Activated T-cell treated with anti-CD3 and anti-CD28 coated beads for 4 hours (primary cell): ENCODE data around the gene GPR152.
"Not testable (repeated sequence)": the region's sequence is repeated elsewhere in the genome, so short reads cannot be mapped to it uniquely, and the experiment has no call there.

ENCODE experiments used
- DNase-seq: peaks from one replicate; pipeline ENCODE4 v3.0.0-alpha.2; 2020

Gene GPR152

GRCh38 chr11:67486481-67487195, 34.1 kb upstream of the GPR152 start:
- DNase-seq, result no peak

- DNase-seq, result not testable (repeated sequence)
Observed at GRCh38 chr11:67485873-67486361, 33.4 kb upstream of the GPR152 start.

GRCh38 chr11:67484847-67485311, 32.4 kb upstream of the GPR152 start:
- no peak for DNase-seq

- no peak for DNase-seq
Observed at GRCh38 chr11:67483831-67484665, 31.5 kb upstream of the GPR152 start.

GRCh38 chr11:67482827-67483798, 30.6 kb upstream of the GPR152 start, which contains the start of gene AIP:
Gene AIP, plus strand, starts transcription at chr11:67483026. Its CDS starts 133 bp downstream, at chr11:67483159.
- peak; percentile 94 for DNase-seq

- no peak for DNase-seq
Observed at GRCh38 chr11:67482275-67482826, 29.8 kb upstream of the GPR152 start.

- DNase-seq, result not testable (repeated sequence)
Observed at GRCh38 chr11:67477344-67478050, 25.0 kb upstream of the GPR152 start.

GRCh38 chr11:67476692-67477091, 24.2 kb upstream of the GPR152 start:
- not testable (repeated sequence) for DNase-seq

- no peak for DNase-seq
Observed at GRCh38 chr11:67472882-67473281, 20.4 kb upstream of the GPR152 start.

GRCh38 chr11:67470337-67471002, 17.9 kb upstream of the GPR152 start:
- no peak for DNase-seq

- no peak for DNase-seq
Observed at GRCh38 chr11:67469508-67469811, 16.9 kb upstream of the GPR152 start.

GRCh38 chr11:67468759-67469507, 16.4 kb upstream of the GPR152 start, which contains the start of gene TMEM134:
Gene TMEM134, minus strand, starts transcription at chr11:67469251. Its CDS starts 59 bp downstream, at chr11:67469192.
- peak; percentile 88 for DNase-seq

GRCh38 chr11:67468456-67468758, 15.9 kb upstream of the GPR152 start:
- no peak for DNase-seq

GRCh38 chr11:67468056-67468455, 15.5 kb upstream of the GPR152 start:
- no peak for DNase-seq

- no peak for DNase-seq
Observed at GRCh38 chr11:67466962-67467771, 14.6 kb upstream of the GPR152 start.

- no peak for DNase-seq
Observed at GRCh38 chr11:67466367-67466766, 13.8 kb upstream of the GPR152 start.

GRCh38 chr11:67465530-67465929, 13.0 kb upstream of the GPR152 start:
- DNase-seq, result not testable (repeated sequence)

GRCh38 chr11:67465189-67465510, 12.6 kb upstream of the GPR152 start:
- no peak for DNase-seq

- DNase-seq, result peak; percentile 82
Observed at GRCh38 chr11:67464411-67465188, 12.1 kb upstream of the GPR152 start.
